OCI-LY1 (cell line): Measurements from ENCODE around the gene NFIA.

Experiments used
- H2AFZ ChIP-seq: fragments of 200-600 bp; sonication (generic), shearing (Covaris generic); 2 replicates; pipeline ENCODE4 v1.6.0; 2014; ENCODE audit warnings: antibody characterized with exemption, mild to moderate bottlenecking, low read length
- H3F3A ChIP-seq: fragments of 200-600 bp; sonication (generic), shearing (Covaris generic); 2 replicates; pipeline ENCODE4 v1.6.0; 2014; ENCODE audit warnings: mild to moderate bottlenecking, antibody characterized with exemption, low read length, moderate library complexity; ENCODE audit not compliant: insufficient read depth
- H3K27ac ChIP-seq: fragments of 200-600 bp; sonication (generic); 2 replicates; pipeline ENCODE4 v1.5.1; 2014; ENCODE audit warnings: low read length, mixed run types, mild to moderate bottlenecking, low read depth; ENCODE audit not compliant: poor library complexity, severe bottlenecking
- H3K27me3 ChIP-seq: fragments of 200-600 bp; sonication (generic); 2 replicates; pipeline ENCODE4 v1.6.0; 2014; ENCODE audit warnings: antibody characterized with exemption, mild to moderate bottlenecking, low read length, moderate library complexity; ENCODE audit not compliant: insufficient read depth
- H3K36me3 ChIP-seq: fragments of 200-600 bp; sonication (generic); 2 replicates; pipeline ENCODE4 v1.6.1; 2014; ENCODE audit warnings: mild to moderate bottlenecking, antibody characterized with exemption, low read length, moderate library complexity, mixed read lengths; ENCODE audit not compliant: insufficient read depth
- H3K4me1 ChIP-seq: fragments of 200-600 bp; sonication (generic); 2 replicates; pipeline ENCODE4 v1.5.1; 2014; ENCODE audit warnings: mild to moderate bottlenecking, low read length, moderate library complexity; ENCODE audit not compliant: insufficient read depth, severe bottlenecking
- H3K4me2 ChIP-seq: fragments of 200-600 bp; sonication (generic), shearing (Covaris generic); 2 replicates; pipeline ENCODE4 v1.6.1; 2014; ENCODE audit warnings: low read length
- H3K4me3 ChIP-seq: fragments of 200-600 bp; sonication (generic); 2 replicates; pipeline ENCODE4 v1.5.1; 2014; ENCODE audit warnings: low read length, low read depth, mild to moderate bottlenecking, mixed read lengths; ENCODE audit not compliant: poor library complexity, severe bottlenecking
- H3K79me2 ChIP-seq: fragments of 200-600 bp; shearing (Covaris generic); 2 replicates; pipeline ENCODE4 v1.6.1; 2016; ENCODE audit warnings: mixed run types, low read length, mixed read lengths; ENCODE audit not compliant: insufficient read depth
- H3K9ac ChIP-seq: fragments of 200-600 bp; sonication (generic), shearing (Covaris generic); 2 replicates; pipeline ENCODE4 v1.6.1; 2014; ENCODE audit warnings: mild to moderate bottlenecking, low read length, mixed read lengths
- H3K9me2 ChIP-seq: fragments of 200-600 bp; sonication (generic), shearing (Covaris generic); 2 replicates; pipeline ENCODE4 v1.6.1; 2014; ENCODE audit warnings: low read depth, mild to moderate bottlenecking, low read length, mixed read lengths
- H3K9me3 ChIP-seq: fragments of 200-600 bp; shearing (Covaris generic); 2 replicates; pipeline ENCODE4 v1.6.1; 2014; ENCODE audit warnings: low read length, mixed read lengths
- H4K20me1 ChIP-seq: fragments of 200-600 bp; sonication (generic), shearing (Covaris generic); 2 replicates; pipeline ENCODE4 v1.6.0; 2016; ENCODE audit warnings: mild to moderate bottlenecking, low read length; ENCODE audit not compliant: insufficient read depth
- EZH2 ChIP-seq: fragments of 200-600 bp; sonication (generic), shearing (Covaris generic); IDR thresholded peaks from 2 replicates; pipeline ENCODE4 v1.8.0; 2017; ENCODE audit warnings: borderline replicate concordance, mixed run types, mild to moderate bottlenecking, antibody characterized with exemption, low read length, moderate library complexity, mixed read lengths
- TF ChIP-seq, protein P1 (sequence below): fragments of 200-600 bp; sonication (generic), shearing (Covaris generic); IDR thresholded peaks from 2 replicates; pipeline ENCODE4 v1.5.1; 2017; ENCODE audit warnings: mild to moderate bottlenecking, antibody characterized with exemption, low read length, moderate library complexity, mixed read lengths

The NFIA gene

GRCh38 chr1:61198554-61198953 is 116.2 kb downstream of the NFIA start:
- Histone ChIP-seq H2AFZ (no peak overlapping the region), H3K4me1 (peaks cover 9% of the 10 kb centered on the region), H3F3A (no peaks in the 10 kb centered on the region), H3K4me2 (no peak overlapping the region), H3K9me2 (no peaks in the 10 kb centered on the region), H3K9ac (no peak overlapping the region), H3K27me3 (no peaks in the 10 kb centered on the region), H3K36me3 (no peaks in the 10 kb centered on the region), H3K79me2 (0 out of 2 replicates have a peak, but pooled peaks cover 3% of the 10 kb centered on the region), H3K27ac (no peak overlapping the region), H3K9me3 (no peaks in the 10 kb centered on the region), H4K20me1 (no peaks in the 10 kb centered on the region), H3K4me3 (no peak overlapping the region)
- no peak for TF ChIP-seq EZH2
- TF ChIP-seq, protein P1, sequence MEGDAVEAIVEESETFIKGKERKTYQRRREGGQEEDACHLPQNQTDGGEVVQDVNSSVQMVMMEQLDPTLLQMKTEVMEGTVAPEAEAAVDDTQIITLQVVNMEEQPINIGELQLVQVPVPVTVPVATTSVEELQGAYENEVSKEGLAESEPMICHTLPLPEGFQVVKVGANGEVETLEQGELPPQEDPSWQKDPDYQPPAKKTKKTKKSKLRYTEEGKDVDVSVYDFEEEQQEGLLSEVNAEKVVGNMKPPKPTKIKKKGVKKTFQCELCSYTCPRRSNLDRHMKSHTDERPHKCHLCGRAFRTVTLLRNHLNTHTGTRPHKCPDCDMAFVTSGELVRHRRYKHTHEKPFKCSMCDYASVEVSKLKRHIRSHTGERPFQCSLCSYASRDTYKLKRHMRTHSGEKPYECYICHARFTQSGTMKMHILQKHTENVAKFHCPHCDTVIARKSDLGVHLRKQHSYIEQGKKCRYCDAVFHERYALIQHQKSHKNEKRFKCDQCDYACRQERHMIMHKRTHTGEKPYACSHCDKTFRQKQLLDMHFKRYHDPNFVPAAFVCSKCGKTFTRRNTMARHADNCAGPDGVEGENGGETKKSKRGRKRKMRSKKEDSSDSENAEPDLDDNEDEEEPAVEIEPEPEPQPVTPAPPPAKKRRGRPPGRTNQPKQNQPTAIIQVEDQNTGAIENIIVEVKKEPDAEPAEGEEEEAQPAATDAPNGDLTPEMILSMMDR: no peak

DNA sequence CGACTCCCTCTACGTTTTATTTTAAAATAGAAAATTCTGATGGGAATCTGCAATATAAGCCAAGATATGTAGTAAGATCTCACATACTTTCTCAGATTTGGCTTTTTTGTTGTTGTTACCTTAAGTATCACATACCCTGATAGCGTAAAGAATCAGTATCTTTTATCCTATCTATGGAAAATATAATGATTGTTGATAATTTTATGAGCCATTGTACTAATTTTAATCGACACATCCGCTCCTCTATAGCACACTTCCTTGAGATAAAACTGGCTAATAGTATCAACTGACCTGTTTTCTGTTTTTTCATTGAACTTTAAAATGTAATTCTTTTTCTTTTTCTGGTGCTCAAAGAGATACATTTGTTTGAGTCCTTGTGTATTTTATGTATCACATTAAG is 118.7 kb downstream of the NFIA start:
- Histone ChIP-seq H3K27me3 (no peaks in the 10 kb centered on the region), H3F3A (no peaks in the 10 kb centered on the region), H3K4me2 (no peak overlapping the region), H3K79me2 (0 out of 2 replicates have a peak, but pooled peaks cover 3% of the 10 kb centered on the region), H3K36me3 (no peaks in the 10 kb centered on the region), H3K9me2 (no peaks in the 10 kb centered on the region), H3K4me1 (peaks cover 9% of the 10 kb centered on the region), H3K4me3 (no peak overlapping the region), H3K9me3 (no peaks in the 10 kb centered on the region), H3K9ac (no peak overlapping the region), H3K27ac (no peak overlapping the region), H4K20me1 (no peaks in the 10 kb centered on the region), H2AFZ (no peak overlapping the region)
- TF ChIP-seq, protein P1: no peak
- no peak for TF ChIP-seq EZH2

DNA sequence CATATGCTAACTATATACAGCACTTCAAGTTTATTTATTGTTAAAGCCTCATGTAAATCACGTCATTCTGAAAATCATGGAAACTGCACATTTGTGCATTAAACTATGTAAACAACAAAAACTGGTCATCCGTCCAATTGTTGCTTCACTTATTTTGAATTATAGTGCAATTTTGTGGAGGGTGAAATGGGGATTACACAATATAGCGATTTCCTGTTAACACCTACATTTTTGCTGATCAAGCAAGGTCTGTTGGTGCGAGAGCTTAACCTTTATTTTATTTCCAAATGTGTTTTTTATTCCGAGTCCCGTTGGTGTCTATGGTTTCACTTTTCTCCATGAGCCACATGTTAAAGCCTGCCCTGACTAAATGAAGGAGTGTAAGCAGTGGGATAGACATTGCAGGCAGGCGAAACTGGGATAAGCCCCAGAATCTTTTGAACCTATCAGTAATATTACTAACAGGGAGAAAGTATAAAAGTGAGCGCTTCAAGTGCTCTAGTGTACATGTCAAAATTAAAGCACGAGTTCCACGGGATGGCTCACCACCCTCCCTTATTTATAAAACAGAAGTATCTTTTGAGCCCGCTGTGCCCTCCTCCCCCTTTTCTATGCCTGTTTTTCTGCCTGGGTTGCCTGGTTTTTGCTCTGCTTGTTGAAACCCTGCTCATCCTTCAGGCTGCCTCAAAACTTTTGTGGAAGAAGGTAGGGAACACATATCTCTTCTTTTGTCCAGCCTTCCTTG is 120.7 kb downstream of the NFIA start:
- no peak overlapping the region for H3K9ac ChIP-seq
- no peak overlapping the region for H2AFZ ChIP-seq
- 0 out of 2 replicates have a peak, but pooled peaks cover 3% of the 10 kb centered on the region for H3K79me2 ChIP-seq
- no peaks in the 10 kb centered on the region for H3K27me3 ChIP-seq
- no peak overlapping the region for H3K4me2 ChIP-seq
- H3K27ac ChIP-seq: no peak overlapping the region
- no peak for TF ChIP-seq EZH2
- TF ChIP-seq, protein P1: no peak
- peaks cover 9% of the 10 kb centered on the region for H3K4me1 ChIP-seq
- no peaks in the 10 kb centered on the region for H3K9me2 ChIP-seq
- H4K20me1 ChIP-seq: no peaks in the 10 kb centered on the region
- no peaks in the 10 kb centered on the region for H3K9me3 ChIP-seq
- H3K36me3 ChIP-seq: no peaks in the 10 kb centered on the region
- no peak overlapping the region for H3K4me3 ChIP-seq
- H3F3A ChIP-seq: no peaks in the 10 kb centered on the region
